Measurements from ENCODE around the gene NELL1.

DNA sequence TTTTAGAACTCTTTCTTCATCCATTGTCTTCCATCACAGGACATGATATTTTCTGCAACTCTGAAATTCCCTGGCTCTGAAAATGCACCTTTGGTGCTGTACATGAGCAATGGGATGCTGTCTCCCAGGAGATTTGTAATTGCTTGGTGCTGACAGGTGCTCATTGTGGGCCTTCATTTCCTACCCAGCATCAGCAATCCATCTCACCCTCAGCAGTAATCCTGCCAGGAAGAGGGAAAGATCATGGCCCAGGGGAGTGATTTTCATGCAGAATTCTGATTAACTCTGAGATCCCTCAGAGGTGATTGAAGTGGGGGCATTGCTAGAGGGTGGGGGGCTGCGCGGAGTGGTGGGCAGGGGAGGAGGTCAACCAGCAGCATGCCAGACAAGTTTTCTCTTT, 651.7 kb downstream of the NELL1 start:
- no peak for TF ChIP-seq CTCF (IDR thresholded peaks at IDR 0.05; ENCODE audit: insufficient read depth, low read length)
- TF ChIP-seq, protein P1, sequence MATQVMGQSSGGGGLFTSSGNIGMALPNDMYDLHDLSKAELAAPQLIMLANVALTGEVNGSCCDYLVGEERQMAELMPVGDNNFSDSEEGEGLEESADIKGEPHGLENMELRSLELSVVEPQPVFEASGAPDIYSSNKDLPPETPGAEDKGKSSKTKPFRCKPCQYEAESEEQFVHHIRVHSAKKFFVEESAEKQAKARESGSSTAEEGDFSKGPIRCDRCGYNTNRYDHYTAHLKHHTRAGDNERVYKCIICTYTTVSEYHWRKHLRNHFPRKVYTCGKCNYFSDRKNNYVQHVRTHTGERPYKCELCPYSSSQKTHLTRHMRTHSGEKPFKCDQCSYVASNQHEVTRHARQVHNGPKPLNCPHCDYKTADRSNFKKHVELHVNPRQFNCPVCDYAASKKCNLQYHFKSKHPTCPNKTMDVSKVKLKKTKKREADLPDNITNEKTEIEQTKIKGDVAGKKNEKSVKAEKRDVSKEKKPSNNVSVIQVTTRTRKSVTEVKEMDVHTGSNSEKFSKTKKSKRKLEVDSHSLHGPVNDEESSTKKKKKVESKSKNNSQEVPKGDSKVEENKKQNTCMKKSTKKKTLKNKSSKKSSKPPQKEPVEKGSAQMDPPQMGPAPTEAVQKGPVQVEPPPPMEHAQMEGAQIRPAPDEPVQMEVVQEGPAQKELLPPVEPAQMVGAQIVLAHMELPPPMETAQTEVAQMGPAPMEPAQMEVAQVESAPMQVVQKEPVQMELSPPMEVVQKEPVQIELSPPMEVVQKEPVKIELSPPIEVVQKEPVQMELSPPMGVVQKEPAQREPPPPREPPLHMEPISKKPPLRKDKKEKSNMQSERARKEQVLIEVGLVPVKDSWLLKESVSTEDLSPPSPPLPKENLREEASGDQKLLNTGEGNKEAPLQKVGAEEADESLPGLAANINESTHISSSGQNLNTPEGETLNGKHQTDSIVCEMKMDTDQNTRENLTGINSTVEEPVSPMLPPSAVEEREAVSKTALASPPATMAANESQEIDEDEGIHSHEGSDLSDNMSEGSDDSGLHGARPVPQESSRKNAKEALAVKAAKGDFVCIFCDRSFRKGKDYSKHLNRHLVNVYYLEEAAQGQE (IDR thresholded peaks at IDR 0.05; ENCODE audit: insufficient replicate concordance, low read depth): no peak
- TF ChIP-seq POLR2AphosphoS5 (IDR thresholded peaks at IDR 0.05; ENCODE audit: low read depth): no peak
